ENCODE data around the gene OR9Q2. TPM values are rescaled to one million over a fixed set of nuclear protein-coding genes. Genes with fewer than 3 reads are reported as not detected.

OR9Q2 gene
- total RNA-seq, 1 donor from 2014 or later: not detected

Other genes starting within 250 kb of the OR9Q2 start
- not detected for gene OR9Q1, start 165.2 kb upstream of the OR9Q2 start, total RNA-seq
- not detected for gene OR6Q1, start 158.1 kb upstream of the OR9Q2 start, total RNA-seq
- not detected for gene OR9I1, start 63.5 kb upstream of the OR9Q2 start, total RNA-seq
- gene OR1S2, start 15.1 kb downstream of the OR9Q2 start, total RNA-seq: not detected
- gene OR1S1, start 23.6 kb downstream of the OR9Q2 start, total RNA-seq: not detected
- not detected for gene OR10Q1, start 39.8 kb downstream of the OR9Q2 start, total RNA-seq
- not detected for gene OR10W1, start 79.2 kb downstream of the OR9Q2 start, total RNA-seq
- gene OR5B17, start 170.0 kb downstream of the OR9Q2 start, total RNA-seq: not detected
- gene OR5B3, start 217.8 kb downstream of the OR9Q2 start, total RNA-seq: not detected
- gene OR5B2, start 239.1 kb downstream of the OR9Q2 start, total RNA-seq: not detected